CD4-positive, alpha-beta T cell (primary cell): ENCODE measurements around the gene ROPN1L. TPM values are rescaled to one million over a fixed set of nuclear protein-coding genes. Genes with fewer than 3 reads are reported as not detected.

Experiments
- ATAC-seq: fragments of 200-7000 bp; cut with Tn5 transposase; one replicate; pipeline ENCODE4 v1.10.0; 2022; ENCODE audit warnings: mild to moderate bottlenecking; ENCODE audit not compliant: poor library complexity
- CTCF ChIA-PET: fragments of 350-600 bp; sonication (Branson Sonifier 250); formaldehyde crosslinking; loops from one replicate; lab custom pipeline; 2021; ENCODE audit warnings: antibody characterized with exemption, inconsistent platforms; lab: Charles Lee
- POLR2A ChIA-PET: fragments of 350-600 bp; sonication (Branson Sonifier 250); formaldehyde crosslinking; loops from one replicate; lab custom pipeline; 2021; ENCODE audit warnings: antibody characterized with exemption, inconsistent platforms; lab: Charles Lee
- DNase-seq, 14 experiments: peaks; one replicate each; pipeline ENCODE4 v3.0.0-alpha.2; 2013 to 2020; ENCODE audit warnings: mixed read lengths in 2 of 14
- H3K27ac ChIP-seq, 2 donors: one replicate each; pipeline versions ENCODE4 v1.5.1 to v1.7.0; 2013; ENCODE audit warnings: low read length in 2 of 2, low read depth in 1 of 2, mild to moderate bottlenecking in 1 of 2
- H3K27me3 ChIP-seq, 2 experiments: 1 replicate in 1 of 2; 2 replicates in 1 of 2; pipeline versions ENCODE4 v1.6.1 to v1.7.0; 2013; ENCODE audit warnings: low read length in 2 of 2, control low read depth in 1 of 2, mild to moderate bottlenecking in 1 of 2, moderate library complexity in 1 of 2; ENCODE audit not compliant: insufficient read depth in 2 of 2, control insufficient read depth in 1 of 2
- H3K36me3 ChIP-seq: one replicate; pipeline ENCODE4 v1.6.1; 2013; ENCODE audit warnings: low read length, control low read depth; ENCODE audit not compliant: insufficient read depth
- H3K4me1 ChIP-seq: one replicate; pipeline ENCODE4 v1.6.1; 2013; ENCODE audit warnings: low read length, control low read depth; ENCODE audit not compliant: insufficient read depth
- H3K4me3 ChIP-seq: one replicate; pipeline ENCODE4 v1.5.1; 2013; ENCODE audit warnings: mild to moderate bottlenecking, low read length, moderate library complexity
- H3K9me3 ChIP-seq, 2 experiments: 1 replicate in 1 of 2; 2 replicates in 1 of 2; pipeline versions ENCODE4 v1.6.1 to v1.7.0; 2013; ENCODE audit warnings: low read length in 2 of 2, mild to moderate bottlenecking in 2 of 2, control low read depth in 1 of 2, moderate library complexity in 1 of 2; ENCODE audit not compliant: control insufficient read depth in 1 of 2, insufficient read depth in 1 of 2
- H3K27ac Mint-ChIP-seq: one replicate; pipeline ENCODE4 v1.8.0; 2020; ENCODE audit warnings: mixed read lengths
- H3K27me3 Mint-ChIP-seq: one replicate; pipeline ENCODE4 v1.8.0; 2021; ENCODE audit warnings: mixed read lengths
- H3K36me3 Mint-ChIP-seq: one replicate; pipeline ENCODE4 v1.8.0; 2021; ENCODE audit warnings: low read depth, mixed read lengths
- H3K4me1 Mint-ChIP-seq: one replicate; pipeline ENCODE4 v1.8.0; 2021; ENCODE audit warnings: low read depth, mixed read lengths
- H3K4me3 Mint-ChIP-seq: one replicate; pipeline ENCODE4 v1.8.0; 2020; ENCODE audit warnings: mild to moderate bottlenecking, mixed read lengths
- H3K9me3 Mint-ChIP-seq: one replicate; pipeline ENCODE4 v1.8.0; 2020; ENCODE audit warnings: mixed read lengths
- intact Hi-C, 2 experiments: fragments of 100-400 bp; cut with DNase I in 1 of 2; cut with micrococcal nuclease in 1 of 2; formaldehyde crosslinking; loops; one replicate each; pipeline versions ENCODE4 v1.15.1 to v1.9.0; 2023 to 2025; cut with DNase I, micrococcal nuclease
- total RNA-seq, 174 experiments: library from RNA in 2 of 174; stranded (reverse) in 2 of 174; gene quantifications; one replicate each; pipeline ENCODE4 v1.2.3 and lab custom pipeline; 2021 to 2026
- TF ChIP-seq, protein P1 (sequence below): fragments of 200-600 bp; IDR thresholded peaks from one replicate; pipeline ENCODE4 v1.8.0; 2022; ENCODE audit warnings: antibody characterized with exemption, mild to moderate bottlenecking

Gene ROPN1L
- total RNA-seq, 2 experiments from 2014 or later = 0.42 to 0.58 TPM

DNA sequence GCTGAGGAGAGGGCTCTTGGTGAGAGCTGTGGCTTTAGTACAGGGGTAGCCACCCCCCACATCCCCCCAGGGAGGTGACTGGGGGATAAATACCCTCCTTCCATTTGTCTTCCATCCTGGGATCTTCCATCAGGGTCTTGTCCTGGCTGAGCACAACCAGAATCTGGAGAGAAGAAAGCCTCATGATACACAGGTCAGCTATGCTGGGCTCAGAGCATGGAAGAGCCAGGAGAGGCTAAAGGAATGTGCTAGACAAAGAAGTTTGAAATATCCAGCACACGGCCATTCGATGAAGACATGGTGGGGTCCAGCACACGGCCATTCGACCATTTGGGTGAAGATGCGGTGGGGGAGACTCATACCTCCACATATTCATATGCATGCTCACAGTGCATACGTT lies 30.0 kb downstream of the ROPN1L start:
- Mint-ChIP-seq H3K36me3 (no peaks in the 10 kb centered on the region), H3K4me3 (no peak overlapping the region), H3K27ac (no peak overlapping the region), H3K27me3 (no peaks in the 10 kb centered on the region), H3K9me3 (peaks cover 11% of the 10 kb centered on the region), H3K4me1 (no peaks in the 10 kb centered on the region)
- TF ChIP-seq, protein P1, sequence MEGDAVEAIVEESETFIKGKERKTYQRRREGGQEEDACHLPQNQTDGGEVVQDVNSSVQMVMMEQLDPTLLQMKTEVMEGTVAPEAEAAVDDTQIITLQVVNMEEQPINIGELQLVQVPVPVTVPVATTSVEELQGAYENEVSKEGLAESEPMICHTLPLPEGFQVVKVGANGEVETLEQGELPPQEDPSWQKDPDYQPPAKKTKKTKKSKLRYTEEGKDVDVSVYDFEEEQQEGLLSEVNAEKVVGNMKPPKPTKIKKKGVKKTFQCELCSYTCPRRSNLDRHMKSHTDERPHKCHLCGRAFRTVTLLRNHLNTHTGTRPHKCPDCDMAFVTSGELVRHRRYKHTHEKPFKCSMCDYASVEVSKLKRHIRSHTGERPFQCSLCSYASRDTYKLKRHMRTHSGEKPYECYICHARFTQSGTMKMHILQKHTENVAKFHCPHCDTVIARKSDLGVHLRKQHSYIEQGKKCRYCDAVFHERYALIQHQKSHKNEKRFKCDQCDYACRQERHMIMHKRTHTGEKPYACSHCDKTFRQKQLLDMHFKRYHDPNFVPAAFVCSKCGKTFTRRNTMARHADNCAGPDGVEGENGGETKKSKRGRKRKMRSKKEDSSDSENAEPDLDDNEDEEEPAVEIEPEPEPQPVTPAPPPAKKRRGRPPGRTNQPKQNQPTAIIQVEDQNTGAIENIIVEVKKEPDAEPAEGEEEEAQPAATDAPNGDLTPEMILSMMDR = no peak
- no peak for ATAC-seq
- H3K4me1 ChIP-seq = no peaks in the 10 kb centered on the region
- no peak overlapping the region for H3K4me3 ChIP-seq
- ChIA-PET CTCF (no interaction called here), POLR2A (no interaction called here)
- H3K27me3 ChIP-seq = no peaks in the 10 kb centered on the region
- no peak for DNase-seq
- H3K9me3 ChIP-seq = peaks cover 0 to 12% of the 10 kb centered on the region in 2 experiments
- H3K27ac ChIP-seq = no peak overlapping the region
- intact Hi-C loops = no loop called here
- H3K36me3 ChIP-seq = no peaks in the 10 kb centered on the region

DNA sequence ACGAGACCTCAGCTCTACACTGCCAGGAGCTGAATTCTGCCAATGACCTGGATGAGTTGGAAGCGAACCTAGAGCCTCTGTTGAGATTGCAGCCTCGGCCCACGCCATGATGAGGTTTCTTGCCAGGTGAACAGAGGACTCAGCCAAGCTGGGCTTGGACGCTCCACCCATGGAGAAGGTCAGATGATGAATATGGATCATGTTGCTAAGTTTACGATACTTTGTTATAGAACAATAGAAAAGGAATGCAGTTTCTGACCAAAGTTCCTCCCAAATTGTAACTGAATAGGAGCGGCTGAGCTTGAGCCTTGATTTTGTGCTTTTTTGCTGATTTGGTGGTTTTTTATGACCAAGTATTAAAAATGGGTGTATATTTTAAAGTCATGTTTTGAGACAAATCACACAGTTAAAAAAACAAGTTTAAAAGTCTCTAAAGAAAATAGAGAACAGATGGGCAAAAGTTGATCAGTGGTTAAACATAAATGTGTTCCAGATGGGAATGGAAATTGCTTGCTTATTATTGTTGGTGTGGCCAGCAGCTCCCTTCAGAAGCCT lies 32.9 kb downstream of the ROPN1L start:
- Mint-ChIP-seq H3K4me1 (no peaks in the 10 kb centered on the region), H3K27ac (no peak overlapping the region), H3K9me3 (peaks cover 11% of the 10 kb centered on the region), H3K36me3 (no peaks in the 10 kb centered on the region), H3K27me3 (no peaks in the 10 kb centered on the region), H3K4me3 (no peak overlapping the region)
- Histone ChIP-seq H3K27me3 (no peaks in the 10 kb centered on the region), H3K4me3 (no peak overlapping the region), H3K36me3 (no peaks in the 10 kb centered on the region), H3K9me3 (peaks cover 0 to 12% of the 10 kb centered on the region in 2 experiments), H3K27ac (no peak overlapping the region), H3K4me1 (no peaks in the 10 kb centered on the region)
- CTCF ChIA-PET = no interaction called here
- intact Hi-C loops = no loop called here
- ATAC-seq (no peak), DNase-seq (no peak)
- POLR2A ChIA-PET = no interaction called here
- TF ChIP-seq, protein P1 = no peak

DNA sequence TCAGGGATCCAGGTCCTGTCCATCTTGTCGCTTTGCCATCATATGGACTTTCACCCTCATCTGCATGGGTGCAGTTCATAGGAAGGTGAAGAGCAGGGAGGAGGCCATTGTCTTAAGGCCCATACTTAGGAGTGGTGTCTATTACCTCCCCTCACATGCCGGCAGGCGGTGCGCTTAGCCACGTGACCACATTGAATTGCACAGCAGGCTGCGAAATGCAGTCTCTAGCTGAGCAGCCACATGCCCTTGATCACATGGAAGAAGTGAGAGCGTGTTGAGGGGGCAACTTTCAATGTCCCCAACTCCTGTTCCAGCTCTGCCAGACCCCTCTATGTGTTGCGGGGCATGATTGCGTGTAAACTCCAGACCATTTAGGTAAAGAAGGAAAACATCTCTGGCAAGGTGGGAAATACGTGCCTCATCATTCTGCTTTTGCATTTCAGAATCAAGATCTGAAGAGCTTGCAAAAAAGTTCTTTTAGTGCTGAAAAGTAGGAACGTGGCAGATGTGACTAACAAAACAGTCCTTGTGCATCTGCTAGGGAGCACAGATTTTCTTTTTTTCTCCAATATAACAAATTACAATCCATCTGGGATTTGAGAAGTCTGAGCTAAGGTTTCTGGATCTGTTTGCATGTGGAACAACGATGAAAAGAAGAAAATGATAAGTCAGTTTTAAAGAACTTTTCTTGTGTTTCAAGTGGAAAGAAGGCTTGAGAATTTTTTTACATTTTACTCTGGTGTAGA lies 34.4 kb downstream of the ROPN1L start:
- CTCF ChIA-PET = no interaction called here

More for the DNA sequence above, 34.4 kb downstream of the ROPN1L start:
- Histone ChIP-seq H3K36me3 (no peaks in the 10 kb centered on the region), H3K4me1 (no peaks in the 10 kb centered on the region), H3K27ac (no peak overlapping the region), H3K9me3 (peaks cover 0 to 12% of the 10 kb centered on the region in 2 experiments), H3K27me3 (no peaks in the 10 kb centered on the region), H3K4me3 (no peak overlapping the region)
- H3K27ac Mint-ChIP-seq = no peak overlapping the region
- intact Hi-C loops = no loop called here
- POLR2A ChIA-PET = no interaction called here
- no peaks in the 10 kb centered on the region for H3K27me3 Mint-ChIP-seq
- no peaks in the 10 kb centered on the region for H3K4me1 Mint-ChIP-seq
- no peak for ATAC-seq
- TF ChIP-seq, protein P1 = no peak
- H3K4me3 Mint-ChIP-seq = no peak overlapping the region
- no peaks in the 10 kb centered on the region for H3K36me3 Mint-ChIP-seq
- DNase-seq = no peak
- peaks cover 11% of the 10 kb centered on the region for H3K9me3 Mint-ChIP-seq
